SK-N-SH treated with all-trans-retinoic acid at 6 μM for 48 hours (cell line): Measurements from ENCODE around the gene ARL15.

Experiments
- BACH2 ChIP-seq: fragments of 250-450 bp; sonication (Bioruptor Pico); IDR thresholded peaks from 2 replicates; pipeline ENCODE4 v1.9.0; 2021; ENCODE audit warnings: mild to moderate bottlenecking, borderline replicate concordance
- ISL1 ChIP-seq: fragments of 250-450 bp; sonication (Bioruptor Pico); IDR thresholded peaks from 2 replicates; pipeline ENCODE4 v2.1.2; 2022; ENCODE audit warnings: mild to moderate bottlenecking, moderate library complexity
- POU6F1 ChIP-seq: fragments of 250-450 bp; sonication (Bioruptor Pico); IDR thresholded peaks from 2 replicates; pipeline ENCODE4 v1.8.0; 2021; ENCODE audit warnings: low read depth, mild to moderate bottlenecking, moderate library complexity, borderline replicate concordance
- PPARA ChIP-seq: fragments of 250-450 bp; sonication (Bioruptor Pico); IDR thresholded peaks from 2 replicates; pipeline ENCODE4 v1.5.0; 2020; ENCODE audit warnings: mild to moderate bottlenecking, borderline replicate concordance
- SNAI2 ChIP-seq: fragments of 250-450 bp; sonication (Bioruptor Pico); IDR thresholded peaks from 2 replicates; pipeline ENCODE4 v1.5.0; 2020; ENCODE audit warnings: mild to moderate bottlenecking, moderate library complexity
- TCF4 ChIP-seq: fragments of 250-450 bp; sonication (Bioruptor Pico); IDR thresholded peaks from 2 replicates; pipeline ENCODE4 v1.8.0; 2021; ENCODE audit warnings: mild to moderate bottlenecking, moderate library complexity, borderline replicate concordance
- ZC3H10 ChIP-seq: fragments of 250-450 bp; sonication (Bioruptor Pico); IDR thresholded peaks from 2 replicates; pipeline ENCODE4 v1.5.1; 2021; ENCODE audit warnings: mild to moderate bottlenecking, moderate library complexity
- ZFP30 ChIP-seq: fragments of 450-650 bp; formaldehyde crosslinking; IDR thresholded peaks from 2 replicates; pipeline ENCODE4 v1.5.0; 2022; ENCODE audit warnings: mild to moderate bottlenecking, moderate library complexity
- ZNF8 ChIP-seq: fragments of 450-650 bp; formaldehyde crosslinking; IDR thresholded peaks from 2 replicates; pipeline ENCODE4 v1.5.0; 2020; ENCODE audit warnings: mild to moderate bottlenecking, moderate library complexity
- TF ChIP-seq, protein P1 (sequence below): fragments of 250-450 bp; sonication (Bioruptor Pico); IDR thresholded peaks from 2 replicates; pipeline ENCODE4 v1.5.0; 2020; ENCODE audit warnings: mild to moderate bottlenecking, moderate library complexity

DNA sequence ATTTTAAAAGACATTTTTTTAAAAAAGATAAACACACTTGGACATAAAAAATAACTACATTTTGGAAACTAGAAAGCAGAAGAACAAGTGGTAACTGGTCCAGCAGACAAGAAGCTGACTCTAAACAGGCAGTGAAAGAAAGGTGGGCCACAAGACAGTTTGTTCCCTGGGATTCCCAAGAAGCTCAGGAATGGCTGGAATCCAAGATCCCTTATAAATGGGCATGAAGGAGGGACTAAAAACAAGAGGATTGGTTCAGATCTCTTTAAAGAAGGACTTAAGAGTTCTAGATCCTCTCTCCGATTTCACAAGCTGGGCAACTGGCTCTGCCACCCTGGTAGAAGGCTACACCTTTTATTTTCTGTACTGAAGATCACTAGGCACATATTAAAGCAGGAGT lies 102.8 kb downstream of the ARL15 start:
- TF ChIP-seq, protein P1, sequence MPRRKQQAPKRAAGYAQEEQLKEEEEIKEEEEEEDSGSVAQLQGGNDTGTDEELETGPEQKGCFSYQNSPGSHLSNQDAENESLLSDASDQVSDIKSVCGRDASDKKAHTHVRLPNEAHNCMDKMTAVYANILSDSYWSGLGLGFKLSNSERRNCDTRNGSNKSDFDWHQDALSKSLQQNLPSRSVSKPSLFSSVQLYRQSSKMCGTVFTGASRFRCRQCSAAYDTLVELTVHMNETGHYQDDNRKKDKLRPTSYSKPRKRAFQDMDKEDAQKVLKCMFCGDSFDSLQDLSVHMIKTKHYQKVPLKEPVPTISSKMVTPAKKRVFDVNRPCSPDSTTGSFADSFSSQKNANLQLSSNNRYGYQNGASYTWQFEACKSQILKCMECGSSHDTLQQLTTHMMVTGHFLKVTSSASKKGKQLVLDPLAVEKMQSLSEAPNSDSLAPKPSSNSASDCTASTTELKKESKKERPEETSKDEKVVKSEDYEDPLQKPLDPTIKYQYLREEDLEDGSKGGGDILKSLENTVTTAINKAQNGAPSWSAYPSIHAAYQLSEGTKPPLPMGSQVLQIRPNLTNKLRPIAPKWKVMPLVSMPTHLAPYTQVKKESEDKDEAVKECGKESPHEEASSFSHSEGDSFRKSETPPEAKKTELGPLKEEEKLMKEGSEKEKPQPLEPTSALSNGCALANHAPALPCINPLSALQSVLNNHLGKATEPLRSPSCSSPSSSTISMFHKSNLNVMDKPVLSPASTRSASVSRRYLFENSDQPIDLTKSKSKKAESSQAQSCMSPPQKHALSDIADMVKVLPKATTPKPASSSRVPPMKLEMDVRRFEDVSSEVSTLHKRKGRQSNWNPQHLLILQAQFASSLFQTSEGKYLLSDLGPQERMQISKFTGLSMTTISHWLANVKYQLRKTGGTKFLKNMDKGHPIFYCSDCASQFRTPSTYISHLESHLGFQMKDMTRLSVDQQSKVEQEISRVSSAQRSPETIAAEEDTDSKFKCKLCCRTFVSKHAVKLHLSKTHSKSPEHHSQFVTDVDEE (CRISPR knock-in tag): no peak
- TF ChIP-seq PPARA (no peak), ZNF8 (CRISPR knock-in tag) (no peak), ZFP30 (no peak), TCF4 (CRISPR knock-in tag) (no peak), BACH2 (CRISPR knock-in tag) (no peak), POU6F1 (CRISPR knock-in tag) (no peak), ZC3H10 (CRISPR knock-in tag) (no peak), SNAI2 (CRISPR knock-in tag) (no peak), ISL1 (no peak)
